GM23338 (cell line): Measurements from ENCODE around the gene GOLGA2. TPM values are rescaled to one million over a fixed set of nuclear protein-coding genes. Genes with fewer than 3 reads are reported as not detected.

Experiments
- ATAC-seq: fragments of 200-7000 bp; cut with Tn5 transposase; 3 replicates; pipeline ENCODE4 v1.9.1; 2020
- DNase-seq: peaks from one replicate; pipeline ENCODE4 v3.0.0-alpha.2; 2015; ENCODE audit warnings: low spot score
- H2AFZ ChIP-seq: fragments of 200-600 bp; sonication (generic); 2 replicates; pipeline ENCODE4 v1.8.0; 2016; ENCODE audit warnings: antibody characterized with exemption, mild to moderate bottlenecking, moderate library complexity
- H3F3A ChIP-seq: fragments of 200-600 bp; sonication (generic); replicated peaks from 2 replicates; pipeline ENCODE4 v1.8.0; 2017; ENCODE audit warnings: antibody characterized with exemption, mixed run types, low read depth
- H3K27ac ChIP-seq: fragments of 200-600 bp; sonication (generic); 2 replicates; pipeline ENCODE4 v1.6.1; 2016; ENCODE audit warnings: low read depth
- H3K27me3 ChIP-seq: fragments of 200-600 bp; sonication (generic); 2 replicates; pipeline ENCODE4 v1.8.0; 2016; ENCODE audit warnings: mild to moderate bottlenecking, mixed run types, moderate library complexity; ENCODE audit not compliant: insufficient read depth
- H3K36me3 ChIP-seq: fragments of 200-600 bp; sonication (generic); 2 replicates; pipeline ENCODE4 v1.8.0; 2016; ENCODE audit warnings: mild to moderate bottlenecking; ENCODE audit not compliant: insufficient read depth
- H3K4me1 ChIP-seq: fragments of 200-600 bp; sonication (generic); 2 replicates; pipeline ENCODE4 v1.8.0; 2016; ENCODE audit warnings: mild to moderate bottlenecking, moderate library complexity; ENCODE audit not compliant: insufficient read depth
- H3K4me2 ChIP-seq: fragments of 200-600 bp; sonication (generic); 2 replicates; pipeline ENCODE4 v1.7.1; 2017; ENCODE audit warnings: mixed run types
- H3K4me3 ChIP-seq: fragments of 200-600 bp; sonication (generic); 2 replicates; pipeline ENCODE4 v1.6.1; 2016; ENCODE audit warnings: mixed run types
- H3K79me2 ChIP-seq: fragments of 200-600 bp; sonication (generic); replicated peaks from 2 replicates; pipeline ENCODE4 v1.8.0; 2017; ENCODE audit warnings: mild to moderate bottlenecking; ENCODE audit not compliant: insufficient read depth
- H3K9me2 ChIP-seq: fragments of 200-600 bp; sonication (generic); 2 replicates; pipeline ENCODE4 v1.8.0; 2017; ENCODE audit not compliant: insufficient read depth
- H4K20me1 ChIP-seq: fragments of 200-600 bp; sonication (generic); replicated peaks from 2 replicates; pipeline ENCODE4 v1.8.0; 2017; ENCODE audit warnings: mild to moderate bottlenecking; ENCODE audit not compliant: insufficient read depth
- H3K27ac Mint-ChIP-seq: 2 replicates; pipeline ENCODE4 v1.8.0; 2020; ENCODE audit warnings: inconsistent platforms, mild to moderate bottlenecking, moderate library complexity, mixed read lengths
- H3K27me3 Mint-ChIP-seq: 3 replicates; pipeline ENCODE4 v1.8.0; 2022; ENCODE audit warnings: low read depth, mild to moderate bottlenecking, moderate library complexity, mixed read lengths, inconsistent platforms; ENCODE audit not compliant: insufficient read depth, poor library complexity
- H3K36me3 Mint-ChIP-seq: 3 replicates; pipeline ENCODE4 v1.8.0; 2021; ENCODE audit warnings: low read depth, mild to moderate bottlenecking, inconsistent platforms, moderate library complexity, mixed read lengths
- H3K4me1 Mint-ChIP-seq: 3 replicates; pipeline ENCODE4 v1.8.0; 2020; ENCODE audit warnings: mild to moderate bottlenecking, inconsistent platforms, mixed read lengths
- H3K4me3 Mint-ChIP-seq: 3 replicates; pipeline ENCODE4 v1.8.0; 2021; ENCODE audit warnings: moderate library complexity, mild to moderate bottlenecking, inconsistent platforms, mixed read lengths
- H3K9me3 Mint-ChIP-seq: 3 replicates; pipeline ENCODE4 v1.8.0; 2020; ENCODE audit warnings: moderate library complexity, mild to moderate bottlenecking, inconsistent platforms, mixed read lengths
- CTCF ChIP-seq, 2 experiments: fragments of 200-600 bp in 1 of 2; sonication (generic) in 1 of 2; conservative IDR thresholded peaks; 2 replicates each; pipeline versions ENCODE4 v1.5.1 to v1.6.1; 2016 to 2017; ENCODE audit warnings: antibody characterized with exemption in 2 of 2, low read depth in 2 of 2, mild to moderate bottlenecking in 2 of 2, moderate library complexity in 1 of 2
- ETS1 ChIP-seq: IDR thresholded peaks from 2 replicates; pipeline ENCODE4 v1.6.1; 2016; ENCODE audit warnings: antibody characterized with exemption
- EZH2 ChIP-seq: fragments of 200-600 bp; sonication (generic); IDR thresholded peaks from one replicate; pipeline ENCODE4 v1.8.0; 2017; ENCODE audit warnings: antibody characterized with exemption, mild to moderate bottlenecking, low read depth; ENCODE audit not compliant: unreplicated experiment
- EZH2phosphoT487 ChIP-seq: fragments of 200-600 bp; sonication (generic); IDR thresholded peaks from one replicate; pipeline ENCODE4 v1.8.1; 2018; ENCODE audit warnings: antibody characterized with exemption; ENCODE audit not compliant: unreplicated experiment
- JUNB ChIP-seq: IDR thresholded peaks from one replicate; pipeline ENCODE4 v1.6.1; 2016; ENCODE audit warnings: antibody characterized with exemption; ENCODE audit not compliant: unreplicated experiment
- NANOG ChIP-seq: IDR thresholded peaks from 2 replicates; pipeline ENCODE4 v1.6.1; 2016; ENCODE audit warnings: antibody characterized with exemption, borderline replicate concordance
- POLR2AphosphoS5 ChIP-seq: IDR thresholded peaks from 2 replicates; pipeline ENCODE4 v1.6.1; 2016; ENCODE audit warnings: antibody characterized with exemption, low read depth
- STAT1 ChIP-seq: IDR thresholded peaks from one replicate; pipeline ENCODE4 v1.6.1; 2016; ENCODE audit warnings: antibody characterized with exemption; ENCODE audit not compliant: unreplicated experiment
- ZNF114 ChIP-seq: fragments of 250-450 bp; sonication (Bioruptor Pico); IDR thresholded peaks from 2 replicates; pipeline ENCODE4 v1.5.0; 2020; ENCODE audit warnings: mild to moderate bottlenecking, moderate library complexity
- ZNF462 ChIP-seq: fragments of 250-450 bp; sonication (Bioruptor Pico); IDR thresholded peaks from 2 replicates; pipeline ENCODE4 v1.5.0; 2020; ENCODE audit warnings: mild to moderate bottlenecking, moderate library complexity
- polyA plus RNA-seq: library from polyadenylated mRNA; unstranded; fragments of >200 nt; fragmentation: Nextera tagmentation; extraction: Ambion mirVana; gene quantifications from 2 replicates; pipeline ENCODE4 v1.2.1, GENCODE V29; 2016
- total RNA-seq: library from RNA; depleted of rRNA; stranded (reverse); fragments of >200 nt; shearing (Covaris generic); gene quantifications from 2 replicates; pipeline ENCODE4 v1.2.3, GENCODE V29; 2014

GOLGA2 gene
- total and polyA plus RNA-seq, 2 experiments from 2014 or later: 32.6 to 48.4 TPM

DNA sequence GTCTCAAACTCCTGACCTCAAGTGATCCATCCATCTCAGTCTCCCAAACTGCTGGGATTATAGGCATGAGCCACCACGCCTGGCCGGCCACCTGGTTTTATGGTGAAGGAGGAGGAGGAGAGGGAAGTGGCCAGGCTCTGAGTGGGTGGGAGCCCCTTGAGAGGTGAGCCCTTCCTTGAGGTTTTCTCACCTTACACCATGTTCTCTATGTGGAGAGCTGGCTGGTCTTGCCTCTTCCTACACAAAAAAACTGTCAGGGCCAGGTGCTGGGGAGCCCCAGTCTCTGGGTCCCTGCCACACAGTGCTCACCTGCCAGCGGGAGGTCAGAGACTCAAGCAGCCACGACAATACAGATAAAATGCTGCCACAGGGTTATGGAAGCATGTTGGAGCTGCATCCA lies 18.3 kb upstream of the GOLGA2 start (continued):
- no peak for TF ChIP-seq ZNF462 (CRISPR knock-in tag)
- TF ChIP-seq CTCF (conservative IDR thresholded peaks at IDR 0.05; ENCODE audit: low read depth in 2 of 2): no peak
- no peak for TF ChIP-seq POLR2AphosphoS5
- no peak for TF ChIP-seq JUNB

- H3K27ac ChIP-seq: no peak overlapping the region
- H3K36me3 ChIP-seq: no peaks in the 10 kb centered on the region
- H3K4me3 Mint-ChIP-seq: no peak overlapping the region
- peaks cover 3% of the 10 kb centered on the region; the same call in 2 of the 3 replicates for H3K4me1 Mint-ChIP-seq
- H3K36me3 Mint-ChIP-seq: peaks cover 8% of the 10 kb centered on the region; the same call in 2 of the 3 replicates
- DNase-seq (no peak), ATAC-seq (no peak)
- H3K4me1 ChIP-seq: no peaks in the 10 kb centered on the region
- H3K4me2 ChIP-seq: no peak overlapping the region
- H3K9me2 ChIP-seq: no peaks in the 10 kb centered on the region
- no peaks in the 10 kb centered on the region for H3K79me2 ChIP-seq
- H2AFZ ChIP-seq: no peak overlapping the region
- no peaks in the 10 kb centered on the region for H4K20me1 ChIP-seq
- H3K9me3 Mint-ChIP-seq: no peaks in the 10 kb centered on the region; the same call in 2 of the 3 replicates
- no peaks in the 10 kb centered on the region for H3K27me3 ChIP-seq
- H3K27me3 Mint-ChIP-seq: peaks cover 4% of the 10 kb centered on the region
- H3K4me3 ChIP-seq: no peak overlapping the region
- no peak overlapping the region for H3K27ac Mint-ChIP-seq
- H3F3A ChIP-seq: 0 out of 2 replicates have a peak, but pooled peaks cover 2% of the 10 kb centered on the region
- no peak for TF ChIP-seq POLR2AphosphoS5
- TF ChIP-seq ZNF114: no peak
- TF ChIP-seq EZH2phosphoT487: no peak
- no peak for TF ChIP-seq CTCF (conservative IDR thresholded peaks at IDR 0.05; ENCODE audit: low read depth in 2 of 2)
- TF ChIP-seq ETS1: no peak
- TF ChIP-seq STAT1: no peak
- TF ChIP-seq NANOG: no peak
- no peak for TF ChIP-seq EZH2
These were observed 17.3 kb upstream of the GOLGA2 start for GRCh38 chr9:128293091-128293490.
